ENCODE results near the gene UBE2M. TPM values are rescaled to one million over a fixed set of nuclear protein-coding genes. Genes with fewer than 3 reads are reported as not detected.

The UBE2M gene
- total RNA-seq, 4 donors from 2014 or later: 16.3 to 31.8 (median 20.6) TPM

DNA sequence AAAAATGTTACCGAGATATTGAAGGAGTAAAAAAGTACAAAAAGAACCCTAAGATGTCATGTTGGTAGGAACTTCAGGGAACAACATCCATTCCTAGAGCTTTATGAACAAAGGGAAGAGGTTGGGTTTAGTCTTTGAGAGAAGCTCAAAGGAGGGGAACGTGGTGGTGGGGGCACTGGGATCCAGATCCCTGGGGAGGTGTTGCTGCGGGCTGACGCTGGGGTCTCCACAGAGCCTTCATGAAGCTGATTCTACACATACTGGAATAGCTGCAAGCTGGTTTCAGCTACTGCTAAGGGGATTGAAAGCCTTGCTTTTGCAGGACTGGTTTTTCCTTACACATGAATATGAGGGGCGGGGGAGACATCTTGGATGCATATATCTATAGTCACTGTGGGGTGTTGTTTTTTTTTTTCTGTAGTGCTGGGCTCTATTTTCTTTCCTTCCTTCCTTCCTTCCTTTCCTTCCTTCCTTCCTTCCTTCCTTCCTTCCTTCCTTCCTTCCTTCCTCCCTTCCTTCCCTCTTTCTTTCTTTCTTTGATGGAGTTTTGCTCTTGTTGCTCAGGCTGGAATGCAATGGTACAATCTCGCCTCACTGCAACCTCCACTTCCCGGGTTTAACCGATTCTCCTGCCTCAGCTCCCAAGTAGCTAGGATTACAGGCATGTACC lies 21.2 kb upstream of the UBE2M start:
- TF ChIP-seq, protein P1, sequence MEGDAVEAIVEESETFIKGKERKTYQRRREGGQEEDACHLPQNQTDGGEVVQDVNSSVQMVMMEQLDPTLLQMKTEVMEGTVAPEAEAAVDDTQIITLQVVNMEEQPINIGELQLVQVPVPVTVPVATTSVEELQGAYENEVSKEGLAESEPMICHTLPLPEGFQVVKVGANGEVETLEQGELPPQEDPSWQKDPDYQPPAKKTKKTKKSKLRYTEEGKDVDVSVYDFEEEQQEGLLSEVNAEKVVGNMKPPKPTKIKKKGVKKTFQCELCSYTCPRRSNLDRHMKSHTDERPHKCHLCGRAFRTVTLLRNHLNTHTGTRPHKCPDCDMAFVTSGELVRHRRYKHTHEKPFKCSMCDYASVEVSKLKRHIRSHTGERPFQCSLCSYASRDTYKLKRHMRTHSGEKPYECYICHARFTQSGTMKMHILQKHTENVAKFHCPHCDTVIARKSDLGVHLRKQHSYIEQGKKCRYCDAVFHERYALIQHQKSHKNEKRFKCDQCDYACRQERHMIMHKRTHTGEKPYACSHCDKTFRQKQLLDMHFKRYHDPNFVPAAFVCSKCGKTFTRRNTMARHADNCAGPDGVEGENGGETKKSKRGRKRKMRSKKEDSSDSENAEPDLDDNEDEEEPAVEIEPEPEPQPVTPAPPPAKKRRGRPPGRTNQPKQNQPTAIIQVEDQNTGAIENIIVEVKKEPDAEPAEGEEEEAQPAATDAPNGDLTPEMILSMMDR (IDR thresholded peaks at IDR 0.05; ENCODE audit: low read depth): no peak

DNA sequence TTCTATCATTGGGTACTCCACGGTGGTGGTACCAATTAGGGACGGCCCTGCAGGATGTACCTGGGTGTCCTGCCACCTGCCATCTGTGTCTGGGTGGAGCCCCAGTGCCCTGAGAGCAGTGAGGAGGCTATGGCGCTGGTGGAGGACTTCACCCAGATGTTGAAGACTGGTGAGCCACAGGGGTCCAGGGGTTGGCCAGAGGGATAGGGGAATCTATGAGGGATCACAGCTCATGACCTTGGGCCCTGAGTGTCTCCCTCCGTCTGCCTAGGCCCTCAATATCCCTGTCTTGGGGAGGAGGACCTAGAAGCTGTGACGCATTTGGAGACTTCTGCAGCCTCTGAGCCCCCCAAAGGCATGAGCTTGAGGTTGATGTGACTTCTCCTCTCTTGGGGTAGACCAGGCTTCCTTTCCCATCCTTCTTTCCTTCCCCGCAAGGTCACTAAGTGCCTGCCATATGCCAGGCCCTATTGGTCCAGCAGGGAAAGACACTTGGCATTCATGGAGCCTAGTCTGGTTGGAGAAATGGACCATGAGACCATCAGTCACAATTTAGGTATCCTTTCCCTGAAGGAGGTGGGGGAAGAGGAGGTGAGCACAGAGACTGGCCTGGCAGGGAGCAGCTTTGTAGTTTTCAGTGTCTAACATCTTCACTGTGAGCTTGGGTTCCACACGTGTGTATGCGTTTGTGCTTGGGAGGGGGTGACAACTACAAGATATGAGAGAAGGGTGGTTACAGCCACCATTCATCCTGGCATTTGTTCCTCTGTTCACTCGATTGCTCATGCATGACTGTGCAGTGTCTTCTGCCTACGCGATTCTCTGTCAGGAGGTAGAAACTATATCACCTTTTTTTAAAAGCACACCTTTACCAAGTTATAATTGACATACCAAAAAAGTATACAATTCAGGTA lies 19.9 kb upstream of the UBE2M start:
- TF ChIP-seq, protein P1 (IDR thresholded peaks at IDR 0.05; ENCODE audit: low read depth): no peak

DNA sequence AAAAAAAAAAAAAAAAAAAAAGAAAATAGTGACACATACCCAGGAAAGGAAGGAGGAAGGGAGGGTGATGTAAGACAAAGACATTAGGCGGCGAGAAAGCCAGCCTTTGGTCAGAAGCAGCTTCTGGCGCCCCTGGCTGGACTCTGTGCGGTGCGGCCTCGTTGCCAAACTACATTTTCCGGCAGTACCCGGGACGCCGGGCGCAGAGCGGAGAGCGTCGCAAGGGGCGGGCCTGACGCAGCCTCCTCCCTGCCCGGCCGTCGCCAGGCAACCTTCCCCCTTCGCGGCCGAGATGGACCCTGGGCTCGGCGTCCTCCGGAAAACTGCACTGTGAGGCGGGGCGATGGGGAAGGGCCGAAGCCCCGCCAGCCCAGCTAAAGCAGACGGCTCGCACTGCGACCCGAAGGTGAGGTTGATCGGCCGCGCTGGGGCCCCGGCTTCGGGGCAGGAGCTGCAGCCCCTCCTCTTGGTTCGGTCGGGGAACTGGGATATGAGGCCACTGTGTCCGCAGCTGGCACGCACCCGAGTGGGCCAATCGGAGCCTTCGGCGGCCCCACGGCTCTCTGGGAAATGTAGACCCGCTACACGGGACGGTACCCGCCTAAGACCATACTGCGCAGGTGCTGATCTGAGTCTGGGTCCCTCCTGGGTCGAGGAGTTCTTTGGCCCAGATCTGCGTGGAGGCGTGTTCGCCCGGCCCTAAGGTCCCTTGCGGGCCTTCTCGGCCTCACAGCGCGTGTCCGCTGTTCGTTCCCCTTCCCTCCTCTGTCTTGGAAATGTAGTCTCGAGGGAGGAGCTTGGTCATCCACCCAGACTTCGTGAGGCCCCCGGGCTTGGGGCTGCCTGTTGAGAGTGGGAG lies 17.0 kb upstream of the UBE2M start:
- TF ChIP-seq, protein P1 (IDR thresholded peaks at IDR 0.05; ENCODE audit: low read depth): no peak

DNA sequence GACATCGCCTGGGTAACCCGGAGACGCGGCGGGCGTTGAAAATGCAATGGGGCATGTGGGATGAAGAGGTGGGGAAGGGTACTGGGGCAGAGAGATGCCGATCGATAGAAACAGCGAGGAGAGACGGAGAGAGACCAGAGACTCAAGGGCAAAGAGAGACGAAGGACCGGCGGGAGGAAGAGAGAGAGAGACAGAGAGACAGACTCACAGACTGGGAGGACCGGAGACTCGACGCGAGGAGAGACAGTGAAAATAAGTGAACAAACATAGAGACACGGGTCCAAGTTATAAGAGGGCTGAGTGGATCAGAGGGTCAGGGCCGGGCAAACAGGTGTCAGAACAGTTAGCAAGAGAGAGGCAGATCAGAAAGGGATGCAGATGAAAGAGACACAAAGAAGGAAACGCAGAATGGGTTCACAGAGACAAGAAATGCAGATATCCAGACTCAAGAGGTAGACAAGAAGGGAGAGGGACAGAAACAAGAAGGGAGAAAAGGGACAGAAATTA lies 15.3 kb upstream of the UBE2M start:
- TF ChIP-seq, protein P1 (IDR thresholded peaks at IDR 0.05; ENCODE audit: low read depth): no peak

DNA sequence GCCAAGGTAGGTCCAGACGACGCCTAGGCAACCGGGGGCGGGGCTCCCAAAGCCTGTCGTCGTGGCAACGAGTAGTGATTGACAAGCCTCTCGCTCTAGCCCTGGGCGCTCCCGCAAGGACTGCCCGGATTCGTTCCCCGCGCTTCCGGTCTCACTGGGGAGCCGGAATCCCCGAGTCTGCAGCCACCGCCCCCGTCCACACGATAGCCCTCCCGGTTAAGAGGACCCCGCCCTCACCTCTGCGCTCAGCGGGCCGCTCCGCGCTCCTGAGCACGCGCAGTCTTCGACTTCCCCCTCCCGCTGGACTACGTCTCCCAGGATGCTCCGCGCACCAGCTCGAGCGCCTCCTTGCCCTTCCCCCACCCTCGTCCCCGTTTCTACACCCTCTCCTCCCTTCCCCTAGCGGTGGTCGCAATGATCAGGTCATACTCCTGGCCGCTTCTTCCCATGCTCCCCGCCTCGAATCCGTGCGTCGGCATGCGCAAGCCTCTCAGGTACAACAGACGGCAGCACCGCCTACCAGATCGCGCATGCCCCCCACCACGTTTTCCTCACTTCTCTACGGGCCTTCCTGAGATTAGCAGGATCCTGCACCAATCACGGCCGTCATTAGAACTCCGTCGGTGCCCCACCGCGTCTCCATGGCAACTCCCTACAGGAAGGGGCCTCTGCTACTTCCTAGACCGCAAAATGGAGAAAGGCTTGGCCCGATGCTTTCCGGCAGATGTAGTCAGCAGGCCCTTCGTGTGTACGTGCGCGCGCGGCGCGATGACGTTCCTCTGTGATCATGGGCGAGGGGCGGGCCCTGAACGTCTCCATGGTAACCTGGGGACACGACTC lies 14.6 kb upstream of the UBE2M start, which contains the start of gene MZF1:
Gene MZF1, minus strand, starts transcription at position 518 of the 840 bp plus-strand sequence. CDS start 1,946 bp downstream, outside the sequence.
- TF ChIP-seq, protein P1 (IDR thresholded peaks at IDR 0.05; ENCODE audit: low read depth): no peak

DNA sequence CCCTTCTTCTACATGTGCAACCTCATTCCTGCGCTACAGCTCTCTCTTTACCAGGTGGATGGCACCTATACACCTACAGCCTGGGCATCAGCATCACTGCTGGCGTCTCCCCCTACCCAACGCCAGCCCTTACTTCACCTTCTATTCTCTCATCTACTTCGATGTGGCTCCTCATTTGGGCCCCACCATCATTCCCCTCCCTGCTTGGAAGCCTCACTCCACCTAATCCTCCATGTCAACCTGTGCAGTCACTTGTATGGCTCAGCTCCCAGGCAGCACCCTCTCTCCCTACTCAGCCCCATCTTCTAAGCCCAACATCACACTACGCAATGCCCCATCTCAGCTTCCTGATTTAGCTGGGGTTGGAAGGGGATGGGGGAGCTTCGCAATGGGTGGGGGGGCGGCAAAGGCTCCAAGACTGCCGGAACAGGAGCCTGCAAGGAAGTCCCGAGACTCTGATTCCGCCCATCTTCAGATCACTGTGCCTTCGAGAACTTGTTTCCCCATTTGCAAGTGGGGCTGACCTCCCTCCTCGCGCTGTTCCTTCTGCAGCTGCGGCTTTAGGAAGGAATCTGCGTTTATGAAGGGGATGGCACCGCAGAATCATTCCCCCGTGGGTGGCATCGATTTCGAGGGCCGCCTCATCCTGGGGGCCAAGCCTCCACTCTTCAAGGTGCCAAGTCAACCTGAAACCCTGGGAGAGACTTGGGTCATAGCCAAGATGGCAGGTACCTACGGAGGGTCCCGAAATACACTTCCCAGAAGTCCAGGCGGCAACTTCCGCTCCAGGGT lies 13.8 kb upstream of the UBE2M start:
- TF ChIP-seq, protein P1 (IDR thresholded peaks at IDR 0.05; ENCODE audit: low read depth): no peak
